GM23248 (cell line): ENCODE measurements around the gene ERGIC1.

Experiments
- EZH2 ChIP-seq: fragments of 200-600 bp; sonication (generic); IDR thresholded peaks from 2 replicates; pipeline ENCODE4 v1.6.1; 2018; ENCODE audit warnings: antibody characterized with exemption, mild to moderate bottlenecking; ENCODE audit not compliant: insufficient read depth, poor library complexity, severe bottlenecking
- EZH2phosphoT487 ChIP-seq: fragments of 200-600 bp; sonication (generic); IDR thresholded peaks from 2 replicates; pipeline ENCODE4 v1.6.1; 2018; ENCODE audit warnings: antibody characterized with exemption, moderate library complexity, mild to moderate bottlenecking, low read depth; ENCODE audit not compliant: insufficient read depth

GRCh38 chr5:172926008-172926523, 92.0 kb downstream of the ERGIC1 start:
- TF ChIP-seq EZH2 = no peak
- TF ChIP-seq EZH2phosphoT487 = no peak
